Suprapubic skin (tissue), 3 donors: ENCODE measurements around the gene TCF7.

Source experiments
- EP300 ChIP-seq: sonication (generic); formaldehyde crosslinking; IDR thresholded peaks from one replicate; pipeline ENCODE4 v1.6.1; 2017; ENCODE audit warnings: antibody characterized with exemption
- POLR2A ChIP-seq, 2 donors: fragments of 450-650 bp; IDR thresholded peaks; one replicate each; pipeline ENCODE4 v1.6.1; 2017; ENCODE audit warnings: antibody characterized with exemption in 2 of 2, mild to moderate bottlenecking in 2 of 2, moderate library complexity in 2 of 2
- TF ChIP-seq, protein P1 (sequence below), 2 donors: fragments of 200-600 bp in 1 of 2; fragments of 450-650 bp in 1 of 2; sonication (generic) in 1 of 2; IDR thresholded peaks; one replicate each; pipeline ENCODE4 v1.5.1; 2016 to 2019; ENCODE audit warnings: antibody characterized with exemption in 2 of 2, mild to moderate bottlenecking in 1 of 2, moderate library complexity in 1 of 2

DNA sequence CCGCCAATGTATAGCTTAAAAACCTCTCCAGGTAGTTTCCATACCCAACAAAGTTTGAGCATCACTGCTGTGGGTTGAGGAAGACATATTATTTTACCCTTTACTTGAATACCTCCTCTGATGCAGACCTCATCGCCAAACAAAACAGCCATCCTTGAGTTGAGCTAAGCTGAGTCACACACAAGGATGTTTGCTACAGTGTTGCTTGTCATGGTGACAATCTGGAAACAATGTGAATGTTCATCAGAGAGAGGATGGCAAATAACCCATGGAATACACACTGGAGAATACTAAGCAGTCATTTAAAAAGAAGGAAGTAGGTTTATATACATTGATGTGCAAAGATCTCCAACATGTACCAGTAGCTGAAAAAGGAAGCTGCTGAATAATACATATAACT, 41.1 kb upstream of the TCF7 start:
- TF ChIP-seq POLR2A (IDR thresholded peaks at IDR 0.05) (no peak), EP300 (no peak)
- TF ChIP-seq, protein P1, sequence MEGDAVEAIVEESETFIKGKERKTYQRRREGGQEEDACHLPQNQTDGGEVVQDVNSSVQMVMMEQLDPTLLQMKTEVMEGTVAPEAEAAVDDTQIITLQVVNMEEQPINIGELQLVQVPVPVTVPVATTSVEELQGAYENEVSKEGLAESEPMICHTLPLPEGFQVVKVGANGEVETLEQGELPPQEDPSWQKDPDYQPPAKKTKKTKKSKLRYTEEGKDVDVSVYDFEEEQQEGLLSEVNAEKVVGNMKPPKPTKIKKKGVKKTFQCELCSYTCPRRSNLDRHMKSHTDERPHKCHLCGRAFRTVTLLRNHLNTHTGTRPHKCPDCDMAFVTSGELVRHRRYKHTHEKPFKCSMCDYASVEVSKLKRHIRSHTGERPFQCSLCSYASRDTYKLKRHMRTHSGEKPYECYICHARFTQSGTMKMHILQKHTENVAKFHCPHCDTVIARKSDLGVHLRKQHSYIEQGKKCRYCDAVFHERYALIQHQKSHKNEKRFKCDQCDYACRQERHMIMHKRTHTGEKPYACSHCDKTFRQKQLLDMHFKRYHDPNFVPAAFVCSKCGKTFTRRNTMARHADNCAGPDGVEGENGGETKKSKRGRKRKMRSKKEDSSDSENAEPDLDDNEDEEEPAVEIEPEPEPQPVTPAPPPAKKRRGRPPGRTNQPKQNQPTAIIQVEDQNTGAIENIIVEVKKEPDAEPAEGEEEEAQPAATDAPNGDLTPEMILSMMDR (IDR thresholded peaks at IDR 0.05) = no peak
